Activated CD8-positive, alpha-beta memory T cell treated with anti-CD3 and anti-CD28 coated beads, Interleukin-2, amount 50 U/mL, for 24 hours (primary cell): ENCODE results near the gene HABP4.

ENCODE experiments used
- DNase-seq: peaks from one replicate; pipeline ENCODE4 v3.0.0-alpha.2; 2020; ENCODE audit errors: extremely low read depth

HABP4 gene

DNA sequence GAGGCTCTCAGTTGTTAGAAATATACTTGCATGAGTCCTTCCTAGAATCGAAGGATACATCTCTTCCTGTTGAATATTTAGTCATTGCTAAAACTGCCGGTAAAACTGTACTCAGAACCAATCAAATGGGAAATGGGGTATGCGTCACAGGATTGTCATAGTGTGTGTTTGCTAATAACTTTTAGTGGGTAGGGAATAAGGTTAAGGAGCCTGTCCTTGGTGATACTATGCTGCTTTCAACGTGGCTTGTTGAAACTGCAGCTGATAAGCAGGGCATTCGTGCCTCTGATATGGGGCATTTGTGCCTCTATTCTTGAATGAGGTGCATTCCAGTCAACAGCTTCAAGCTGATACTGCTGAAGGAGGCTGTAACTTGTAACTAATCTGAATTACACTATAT lies 26.6 kb downstream of the HABP4 start:
- DNase-seq = no peak

DNA sequence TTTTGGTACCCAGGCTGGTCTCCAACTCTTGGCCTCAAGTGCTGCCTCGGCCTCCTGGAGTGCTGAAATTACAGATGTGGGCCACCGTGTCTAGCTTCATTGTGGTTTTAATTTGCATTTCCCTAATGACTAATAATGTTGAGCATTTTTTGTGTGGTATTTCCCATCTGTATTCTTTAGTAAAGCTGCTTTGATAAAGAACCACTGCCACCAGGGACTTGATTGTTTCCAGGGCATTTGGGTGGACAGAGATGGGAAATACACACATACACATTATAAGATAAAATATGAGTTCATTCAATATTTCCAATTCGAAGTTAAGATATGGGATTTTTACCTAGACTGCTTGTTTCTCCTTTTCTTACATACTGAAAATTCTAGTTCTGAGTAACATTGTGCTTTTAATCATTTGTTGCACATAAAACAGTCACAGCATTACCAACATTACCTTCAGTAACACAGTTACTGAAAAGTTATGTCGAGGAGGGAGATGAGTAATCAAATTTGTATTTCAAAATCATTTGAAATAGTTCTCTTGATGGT lies 28.9 kb downstream of the HABP4 start:
- no peak for DNase-seq

DNA sequence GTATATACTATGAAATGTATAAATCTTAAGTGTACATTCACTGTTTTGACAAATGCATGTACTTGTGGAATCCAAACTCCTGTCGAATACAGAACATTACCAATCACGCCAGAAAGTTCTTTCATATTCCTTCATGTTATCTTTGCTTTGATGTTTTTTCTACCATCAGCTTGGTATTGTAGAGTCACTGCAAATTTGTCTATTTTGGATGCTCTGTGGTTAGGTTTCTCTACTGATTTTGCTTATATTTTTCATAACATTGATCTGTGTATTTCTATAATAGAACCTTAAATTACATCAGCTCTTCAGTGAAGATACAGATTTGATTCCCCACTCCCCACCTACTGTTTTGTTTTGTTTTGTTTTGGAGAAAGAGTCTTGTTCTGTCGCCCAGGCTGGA lies 30.8 kb downstream of the HABP4 start:
- no peak for DNase-seq

DNA sequence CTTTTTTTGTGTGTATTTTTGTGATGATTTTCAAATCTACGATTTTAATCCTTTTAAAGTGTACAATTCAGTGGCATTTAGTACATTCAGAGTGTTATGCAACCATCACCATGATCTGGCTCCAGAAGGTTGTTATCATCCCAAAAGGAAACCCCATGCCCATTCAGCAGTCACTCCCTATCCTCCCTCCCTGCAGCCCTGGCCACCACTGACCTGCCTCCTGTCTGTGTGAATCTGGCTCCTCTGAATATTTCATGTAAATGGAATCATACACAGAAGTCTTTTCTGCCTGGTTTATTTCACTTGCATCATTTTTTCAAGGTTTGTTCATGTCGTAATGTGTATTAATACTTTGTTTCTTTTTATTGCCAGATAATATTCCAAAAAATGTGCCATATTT lies 32.5 kb downstream of the HABP4 start:
- no peak for DNase-seq

DNA sequence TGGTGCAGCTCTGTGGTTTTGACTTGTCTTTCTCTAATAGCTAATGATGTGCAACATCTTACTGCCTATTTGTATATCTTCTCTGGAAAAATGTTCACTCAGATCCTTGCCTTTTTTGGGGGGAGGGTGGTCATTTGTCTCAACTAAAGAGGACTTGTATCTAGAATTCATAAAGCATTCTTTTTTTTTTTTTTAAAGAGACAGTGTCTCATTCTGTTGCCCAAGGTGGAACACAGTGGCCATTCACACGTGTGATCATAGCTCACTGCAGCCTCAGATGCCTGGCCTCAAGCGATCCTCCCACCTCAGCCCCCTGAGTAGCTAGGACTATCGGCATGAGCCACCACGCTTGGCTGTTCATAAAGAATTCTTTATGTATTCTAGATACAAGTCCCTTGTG lies 33.2 kb downstream of the HABP4 start:
- DNase-seq = no peak

DNA sequence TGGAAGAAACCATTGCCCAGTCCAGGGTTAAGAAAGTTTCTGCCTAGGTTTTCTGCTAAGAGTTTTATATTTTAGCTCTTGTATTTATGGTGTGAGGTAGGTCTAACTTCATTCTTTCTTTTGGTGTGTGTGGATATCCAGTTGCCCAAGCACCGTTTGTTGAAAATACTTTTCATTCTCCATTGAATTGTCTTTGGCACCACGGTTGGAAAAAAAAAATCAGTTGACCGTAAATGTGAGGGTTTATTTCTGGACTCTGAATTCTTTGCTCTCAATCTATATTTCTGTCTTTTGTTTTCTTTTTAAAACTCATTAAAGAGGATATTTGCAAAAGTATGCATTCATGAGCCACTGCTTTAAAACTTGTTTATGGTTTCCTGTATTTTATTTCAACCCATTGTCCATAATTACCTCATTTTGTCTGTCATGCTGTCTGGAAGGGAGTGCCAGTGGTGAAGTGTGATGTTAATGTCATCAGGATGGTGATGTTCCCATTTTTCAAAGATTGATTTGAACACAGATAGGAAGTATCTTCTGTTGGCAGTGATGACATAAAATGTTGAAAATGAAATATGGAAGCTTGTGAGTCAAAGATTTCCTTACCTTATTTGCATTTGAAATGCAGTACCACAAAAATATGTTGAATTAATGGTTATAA lies 33.9 kb downstream of the HABP4 start:
- no peak for DNase-seq

GRCh38 chr9:96484521-96484931 lies 34.6 kb downstream of the HABP4 start:
- no peak for DNase-seq

- DNase-seq = no peak
Observed at GRCh38 chr9:96485280-96485679, 35.3 kb downstream of the HABP4 start.

DNA sequence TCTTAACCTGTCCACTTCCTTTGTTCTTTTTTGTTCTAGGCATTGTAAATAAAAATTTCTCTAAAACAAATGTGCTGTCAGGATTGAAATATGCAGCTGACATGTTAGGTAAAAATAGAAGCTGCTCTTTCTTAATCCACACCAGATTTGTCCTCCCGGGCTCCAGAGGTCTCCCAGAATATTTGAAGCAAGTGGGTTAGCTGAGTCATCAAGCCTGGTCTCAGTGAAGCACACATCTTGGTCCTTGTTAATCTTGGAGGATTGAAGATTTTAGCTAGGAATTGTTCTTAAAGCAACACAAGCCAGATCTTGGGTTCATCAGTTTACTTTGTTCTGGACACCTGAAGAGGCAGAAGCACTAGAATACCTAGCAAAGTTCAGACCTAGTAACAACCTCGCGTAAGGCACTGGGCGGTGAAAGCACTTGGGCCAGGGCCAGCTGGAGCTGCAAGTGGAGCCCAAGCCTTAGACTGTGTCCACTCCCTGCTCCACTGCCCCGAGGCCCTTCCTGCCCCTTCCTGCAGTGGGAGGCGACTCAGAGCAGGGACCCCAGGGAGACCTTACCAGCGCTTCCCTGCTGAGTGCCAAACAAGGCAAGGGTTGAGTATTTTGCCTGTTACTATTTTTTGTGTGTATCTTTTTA lies 36.5 kb downstream of the HABP4 start:
- DNase-seq = no peak

GRCh38 chr9:96487029-96487396 lies 37.0 kb downstream of the HABP4 start:
- DNase-seq = no peak

DNA sequence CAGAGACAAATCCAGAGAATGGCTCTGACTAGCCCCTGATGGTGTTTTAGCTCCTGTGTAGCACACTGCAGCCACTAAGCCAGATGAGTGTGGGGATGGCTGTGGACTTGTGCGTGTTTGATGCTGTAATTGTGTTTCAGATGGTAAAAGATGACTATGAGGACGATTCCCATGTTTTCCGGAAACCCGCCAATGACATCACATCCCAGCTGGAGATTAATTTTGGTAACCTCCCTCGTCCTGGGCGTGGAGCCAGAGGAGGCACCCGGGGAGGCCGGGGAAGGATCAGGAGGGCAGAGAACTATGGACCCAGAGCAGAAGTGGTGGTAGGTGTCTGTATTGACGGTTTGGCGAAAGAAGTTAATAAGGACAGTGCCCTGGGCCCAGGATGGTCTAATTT lies 38.0 kb downstream of the HABP4 start:
- DNase-seq = no peak

DNA sequence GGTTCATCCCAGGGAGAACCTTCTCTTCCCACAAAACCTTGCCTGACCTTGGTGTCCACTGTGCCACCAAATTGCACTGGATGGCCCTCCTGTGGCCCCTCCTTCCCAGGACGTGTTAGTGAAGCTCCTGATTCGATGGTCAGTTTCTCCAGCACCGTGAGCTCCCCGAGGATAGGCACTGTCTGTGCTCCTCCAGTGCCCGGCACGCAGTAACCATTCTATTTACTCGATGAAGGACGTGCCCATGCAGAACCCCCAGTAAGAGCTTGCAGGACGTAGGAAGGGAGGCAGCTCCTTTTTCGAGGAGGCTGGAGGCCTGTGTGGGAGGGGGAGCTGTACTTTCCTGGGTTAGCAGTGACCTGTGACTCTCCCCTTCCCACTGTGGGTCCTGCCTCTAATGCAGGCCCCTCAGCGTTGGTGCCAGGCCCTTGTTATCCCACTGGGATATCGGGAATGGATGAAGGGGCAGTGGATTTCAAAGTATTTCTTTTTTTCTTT lies 39.6 kb downstream of the HABP4 start:
- no peak for DNase-seq

GRCh38 chr9:96490534-96491078 lies 40.6 kb downstream of the HABP4 start:
- no peak for DNase-seq

GRCh38 chr9:96491079-96491879 lies 41.3 kb downstream of the HABP4 start:
- no peak for DNase-seq

DNA sequence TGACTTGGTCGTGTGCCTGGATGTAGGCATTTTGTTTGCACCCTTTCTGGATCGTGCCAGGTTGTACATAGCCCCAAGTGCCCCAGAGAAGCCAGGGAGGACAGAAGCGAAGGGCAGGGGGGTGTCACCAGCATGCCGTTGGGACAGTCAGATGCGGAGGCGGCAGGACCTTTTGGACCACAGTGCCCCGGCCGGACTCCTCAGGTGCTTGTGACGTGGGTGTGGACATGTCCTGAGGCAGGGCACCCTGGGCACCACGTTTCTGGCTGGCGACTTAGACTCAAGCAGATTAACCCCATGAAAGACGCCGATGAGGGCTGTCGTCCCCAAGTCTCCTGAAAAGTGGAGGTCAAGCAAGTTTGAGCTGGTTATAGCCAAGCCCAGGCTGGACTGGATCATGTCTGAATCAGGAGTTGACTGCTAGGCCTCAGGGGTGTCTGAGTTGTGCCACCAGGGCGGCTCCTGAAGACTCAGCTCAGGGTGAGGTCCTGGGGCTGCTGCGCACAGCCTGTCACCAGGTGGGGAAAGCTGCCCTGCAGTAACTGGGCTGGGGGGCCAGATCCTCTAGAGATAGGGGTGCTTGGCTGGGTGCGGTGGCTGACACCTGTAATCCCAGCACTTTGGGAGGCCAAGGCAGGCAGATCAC lies 42.0 kb downstream of the HABP4 start:
- DNase-seq = no peak

GRCh38 chr9:96492993-96493531 lies 43.1 kb downstream of the HABP4 start:
- no peak for DNase-seq

DNA sequence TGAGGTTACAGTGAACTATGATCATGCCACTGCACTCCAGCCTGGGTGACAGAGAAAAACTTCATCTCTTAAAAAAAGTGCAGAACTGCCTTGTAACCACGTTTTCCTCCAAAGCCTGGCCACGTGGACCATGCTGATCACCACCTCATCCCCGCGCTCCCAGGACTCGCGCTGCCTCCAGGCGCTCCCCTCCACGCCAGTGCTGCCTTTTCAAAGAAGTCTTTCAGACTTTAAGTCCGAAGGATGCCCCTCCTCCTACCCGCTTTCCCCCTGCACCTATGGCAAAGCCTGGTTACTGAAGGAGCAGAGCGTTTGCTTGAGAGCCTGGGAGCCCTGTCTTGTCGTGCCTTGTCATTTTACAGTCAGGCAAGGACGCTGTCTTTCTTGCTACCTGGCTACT lies 43.8 kb downstream of the HABP4 start:
- no peak for DNase-seq

DNA sequence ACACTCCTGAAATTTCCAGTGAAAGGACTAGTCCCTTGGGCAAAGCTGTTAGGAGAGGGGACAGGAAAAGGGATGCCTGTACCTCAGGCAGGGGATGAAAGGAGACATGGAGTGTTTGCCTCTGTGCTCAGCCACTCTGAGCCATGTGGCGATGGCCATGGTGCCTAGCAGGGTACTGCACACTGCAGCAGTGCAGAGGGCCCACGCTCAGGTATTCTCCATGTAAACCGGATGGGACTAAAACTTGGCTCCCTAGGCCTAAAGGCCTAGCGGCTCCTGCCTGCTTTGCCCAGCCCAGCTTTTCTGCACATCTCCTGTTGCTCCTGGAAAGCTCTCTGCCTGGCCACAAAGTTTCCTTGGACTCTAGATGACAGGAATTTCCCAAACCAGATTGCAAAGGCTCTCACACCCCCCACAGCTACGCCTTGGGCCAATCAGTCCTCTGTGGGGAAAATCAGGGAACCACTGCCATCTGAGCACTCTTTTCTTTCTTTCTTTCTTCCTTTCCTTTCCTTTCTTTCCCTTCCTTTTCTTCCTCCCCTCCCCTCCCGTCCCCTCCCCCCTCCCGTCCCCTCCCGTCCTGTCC lies 44.3 kb downstream of the HABP4 start:
- no peak for DNase-seq

- DNase-seq = no peak
Observed at GRCh38 chr9:96495341-96495740, 45.4 kb downstream of the HABP4 start.

- no peak for DNase-seq
Observed at GRCh38 chr9:96496368-96497116, 46.6 kb downstream of the HABP4 start.

DNA sequence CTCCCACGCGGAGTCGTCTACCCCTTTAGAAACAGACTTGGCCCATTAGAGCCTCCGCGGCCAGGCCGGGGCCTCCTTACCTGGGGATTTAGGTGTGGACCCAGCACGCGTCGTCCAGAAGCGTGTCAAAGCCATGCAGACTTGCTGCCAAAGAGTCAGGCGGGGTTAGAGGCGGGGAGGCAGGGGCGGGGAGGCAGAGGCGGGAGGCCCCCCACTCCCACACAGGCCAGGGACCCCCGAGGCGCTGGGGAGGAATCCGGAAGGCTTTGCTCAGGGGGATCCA lies 47.1 kb downstream of the HABP4 start:
- no peak for DNase-seq
